BE2C (cell line): ENCODE measurements around the gene EYA2.

ENCODE experiments used
- DNase-seq: peaks from one replicate; pipeline ENCODE4 v3.0.0-alpha.2; 2020
- H3K27me3 ChIP-seq: fragments of 250-450 bp; sonication (Bioruptor Pico); 2 replicates; pipeline ENCODE4 v1.5.1; 2020; ENCODE audit warnings: mild to moderate bottlenecking
- H3K36me3 ChIP-seq: fragments of 250-450 bp; sonication (Bioruptor Pico); 2 replicates; pipeline ENCODE4 v1.5.1; 2020; ENCODE audit warnings: mild to moderate bottlenecking
- H3K4me1 ChIP-seq: fragments of 250-450 bp; sonication (Bioruptor Pico); 2 replicates; pipeline ENCODE4 v1.5.1; 2020
- H3K4me3 ChIP-seq: 2 replicates; pipeline ENCODE4 v1.5.1; 2011; ENCODE audit warnings: low read depth, low read length
- H3K9me3 ChIP-seq: fragments of 250-450 bp; sonication (Bioruptor Pico); 2 replicates; pipeline ENCODE4 v1.5.1; 2020
- TF ChIP-seq, protein P1 (sequence below): IDR thresholded peaks from 2 replicates; pipeline ENCODE4 v1.5.1; 2012; ENCODE audit warnings: mild to moderate bottlenecking, low read depth, low read length

EYA2 gene

DNA sequence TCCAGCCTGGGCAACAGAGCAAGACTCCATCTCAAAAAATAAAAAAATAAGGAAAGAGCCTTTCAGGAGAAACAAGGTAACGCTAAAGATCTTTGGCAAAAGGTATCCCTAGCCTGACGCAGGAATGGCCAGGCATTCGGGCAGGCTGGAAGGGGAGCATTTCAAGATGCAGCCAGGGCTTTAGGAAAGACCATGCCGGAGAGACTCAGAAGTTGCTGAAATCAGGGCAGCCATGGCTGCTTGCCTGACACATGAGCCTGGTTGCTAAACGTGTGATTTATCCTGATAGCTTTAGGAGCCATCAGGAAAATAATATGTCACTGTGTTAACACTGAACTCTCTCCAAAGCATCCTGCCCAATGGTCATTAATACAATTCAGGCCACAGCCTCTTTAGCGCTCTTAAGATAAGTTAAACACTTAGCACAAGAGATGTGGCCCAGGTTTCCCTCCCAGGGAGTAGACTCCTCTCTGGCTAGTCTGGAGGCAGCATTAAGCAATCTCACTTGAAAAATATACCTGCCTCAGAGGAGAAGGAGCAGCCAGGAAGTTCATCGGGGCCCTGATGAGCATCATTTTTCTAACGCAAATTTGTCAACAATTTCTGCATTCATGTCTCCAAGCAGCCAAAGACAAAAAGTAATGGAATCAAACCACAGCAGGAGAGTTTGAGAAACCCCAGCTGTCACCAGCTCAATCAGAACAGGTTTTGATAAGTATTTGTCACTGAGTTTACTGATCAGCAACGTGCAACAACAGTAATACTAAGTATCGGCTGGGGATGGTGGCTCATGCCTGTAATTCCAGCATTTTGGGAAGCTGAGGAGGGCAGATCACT, 261.9 kb downstream of the EYA2 start:
- TF ChIP-seq, protein P1, sequence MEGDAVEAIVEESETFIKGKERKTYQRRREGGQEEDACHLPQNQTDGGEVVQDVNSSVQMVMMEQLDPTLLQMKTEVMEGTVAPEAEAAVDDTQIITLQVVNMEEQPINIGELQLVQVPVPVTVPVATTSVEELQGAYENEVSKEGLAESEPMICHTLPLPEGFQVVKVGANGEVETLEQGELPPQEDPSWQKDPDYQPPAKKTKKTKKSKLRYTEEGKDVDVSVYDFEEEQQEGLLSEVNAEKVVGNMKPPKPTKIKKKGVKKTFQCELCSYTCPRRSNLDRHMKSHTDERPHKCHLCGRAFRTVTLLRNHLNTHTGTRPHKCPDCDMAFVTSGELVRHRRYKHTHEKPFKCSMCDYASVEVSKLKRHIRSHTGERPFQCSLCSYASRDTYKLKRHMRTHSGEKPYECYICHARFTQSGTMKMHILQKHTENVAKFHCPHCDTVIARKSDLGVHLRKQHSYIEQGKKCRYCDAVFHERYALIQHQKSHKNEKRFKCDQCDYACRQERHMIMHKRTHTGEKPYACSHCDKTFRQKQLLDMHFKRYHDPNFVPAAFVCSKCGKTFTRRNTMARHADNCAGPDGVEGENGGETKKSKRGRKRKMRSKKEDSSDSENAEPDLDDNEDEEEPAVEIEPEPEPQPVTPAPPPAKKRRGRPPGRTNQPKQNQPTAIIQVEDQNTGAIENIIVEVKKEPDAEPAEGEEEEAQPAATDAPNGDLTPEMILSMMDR = no peak
- H3K27me3 ChIP-seq = peaks cover 4% of the 10 kb centered on the region; the same call in 1 of the 2 replicates
- DNase-seq = no peak
- no peaks in the 10 kb centered on the region for H3K36me3 ChIP-seq
- H3K4me3 ChIP-seq = no peak overlapping the region
- no peaks in the 10 kb centered on the region for H3K4me1 ChIP-seq
- H3K9me3 ChIP-seq = no peaks in the 10 kb centered on the region

DNA sequence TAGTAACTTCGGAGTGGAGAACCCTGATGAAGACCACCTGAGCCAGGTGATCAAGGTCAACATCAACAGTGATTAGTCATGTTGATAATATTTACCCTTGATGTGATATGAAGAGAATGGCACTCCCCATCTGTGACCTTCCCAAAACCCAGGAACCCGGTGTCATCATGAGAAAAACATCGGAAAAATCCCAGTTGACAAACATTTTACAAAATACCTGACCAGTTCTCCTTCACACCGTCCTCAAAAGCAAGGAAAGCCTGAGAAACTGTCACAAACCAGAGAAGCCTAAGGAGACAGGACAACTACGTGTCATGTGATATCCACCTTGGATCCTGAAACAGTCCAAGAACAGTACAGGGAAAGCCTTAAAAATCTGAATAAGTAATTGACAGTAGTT, 264.5 kb downstream of the EYA2 start:
- H3K4me3 ChIP-seq = no peak overlapping the region
- no peaks in the 10 kb centered on the region for H3K4me1 ChIP-seq
- H3K27me3 ChIP-seq = peaks cover 4% of the 10 kb centered on the region; the same call in 1 of the 2 replicates
- H3K9me3 ChIP-seq = peaks cover 3% of the 10 kb centered on the region; the same call in 1 of the 2 replicates
- TF ChIP-seq, protein P1 = no peak
- H3K36me3 ChIP-seq = no peaks in the 10 kb centered on the region
- DNase-seq = no peak

DNA sequence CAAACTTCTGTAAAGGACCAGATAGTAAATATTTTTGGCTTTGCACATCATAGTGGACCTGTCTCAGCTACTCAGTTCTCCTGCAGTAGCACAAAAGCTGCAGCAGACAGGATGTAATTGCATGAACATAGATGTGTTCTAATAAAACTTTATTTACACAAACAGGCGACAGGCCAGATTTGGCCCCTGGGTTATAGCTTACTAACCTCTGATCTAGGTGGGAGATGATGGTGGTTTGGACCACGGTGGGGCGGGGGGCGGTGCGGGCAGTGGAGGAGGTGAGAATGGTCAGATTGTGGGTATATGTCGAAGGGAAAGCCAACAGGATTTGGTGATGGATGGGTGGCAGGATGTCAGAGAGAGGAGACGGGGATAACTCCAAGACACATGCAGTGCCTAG, 265.6 kb downstream of the EYA2 start:
- Histone ChIP-seq H3K27me3 (peaks cover 4% of the 10 kb centered on the region; the same call in 1 of the 2 replicates), H3K9me3 (peaks cover 3% of the 10 kb centered on the region; the same call in 1 of the 2 replicates), H3K4me3 (no peak overlapping the region), H3K36me3 (no peaks in the 10 kb centered on the region), H3K4me1 (no peaks in the 10 kb centered on the region)
- TF ChIP-seq, protein P1 = no peak
- no peak for DNase-seq

DNA sequence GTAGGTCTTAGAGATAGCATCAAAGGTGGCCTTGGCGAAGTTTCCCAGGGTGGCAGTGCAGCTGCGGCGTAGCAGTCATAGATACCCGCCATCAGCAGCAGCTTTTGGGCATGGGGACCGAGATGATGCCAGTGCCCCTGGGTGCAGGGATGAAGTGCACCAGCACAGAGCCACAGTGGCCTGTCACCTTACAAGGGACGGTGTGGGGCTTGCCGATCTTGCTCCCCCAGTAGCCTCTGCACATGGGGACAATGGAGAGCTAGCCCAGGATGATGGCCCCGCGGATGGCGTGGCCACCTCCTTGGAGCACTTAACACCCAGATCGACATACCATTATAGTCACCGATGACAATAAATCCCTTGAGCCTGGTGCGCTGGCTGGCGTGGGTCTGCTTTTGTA, 266.3 kb downstream of the EYA2 start:
- TF ChIP-seq, protein P1 = no peak
- Histone ChIP-seq H3K4me1 (no peaks in the 10 kb centered on the region), H3K27me3 (peaks cover 4% of the 10 kb centered on the region; the same call in 1 of the 2 replicates)

DNA sequence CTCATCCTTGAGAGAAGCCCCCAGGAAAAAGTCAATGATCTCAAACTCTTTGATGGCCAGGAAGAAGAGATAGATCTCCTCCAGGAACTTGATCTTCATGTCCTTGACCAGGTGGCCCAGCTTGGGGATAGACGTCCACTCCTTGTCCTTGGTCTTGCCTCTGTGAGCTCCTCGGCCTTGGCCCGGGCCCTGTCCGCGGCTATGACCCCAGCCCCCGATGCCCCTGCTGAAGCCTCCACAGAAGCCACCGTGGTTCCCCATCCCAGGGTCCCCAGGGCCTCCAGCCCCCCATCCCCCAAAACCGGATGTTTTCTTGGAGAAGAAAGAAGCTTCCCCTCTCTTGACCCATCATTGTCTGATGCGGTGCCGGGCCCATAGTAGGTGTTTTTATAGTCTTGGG, 266.8 kb downstream of the EYA2 start:
- no peaks in the 10 kb centered on the region for H3K36me3 ChIP-seq
- TF ChIP-seq, protein P1 = no peak
- no peak for DNase-seq
- no peak overlapping the region for H3K4me3 ChIP-seq
- peaks cover 3% of the 10 kb centered on the region; the same call in 1 of the 2 replicates for H3K9me3 ChIP-seq
- H3K4me1 ChIP-seq = no peaks in the 10 kb centered on the region
- peaks cover 4% of the 10 kb centered on the region; the same call in 1 of the 2 replicates for H3K27me3 ChIP-seq

More for the DNA sequence above, 266.3 kb downstream of the EYA2 start:
- H3K36me3 ChIP-seq = no peaks in the 10 kb centered on the region
- DNase-seq = no peak
- H3K4me3 ChIP-seq = no peak overlapping the region
- H3K9me3 ChIP-seq = peaks cover 3% of the 10 kb centered on the region; the same call in 1 of the 2 replicates

DNA sequence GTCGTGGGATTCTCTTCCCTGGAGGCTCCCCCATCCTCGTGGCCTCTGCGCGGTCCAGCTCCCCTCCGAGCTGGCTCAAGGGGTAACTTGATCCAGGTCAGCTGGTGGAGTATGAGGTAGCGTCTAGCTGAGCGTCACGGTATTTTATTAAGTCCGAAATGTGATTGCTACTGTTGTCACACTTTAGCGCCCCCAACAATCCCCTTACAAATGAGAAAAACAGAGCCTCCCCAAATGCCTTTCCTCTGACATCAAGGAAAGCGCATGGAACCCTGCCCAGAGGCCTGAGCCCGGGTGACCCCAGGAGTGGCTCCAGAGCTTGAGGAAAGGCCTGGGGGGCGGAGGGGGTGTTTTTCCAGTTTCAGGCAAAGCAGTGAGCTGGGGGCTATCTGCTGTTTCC, 269.5 kb downstream of the EYA2 start:
- DNase-seq = no peak
- TF ChIP-seq, protein P1 = no peak
- Histone ChIP-seq H3K4me1 (no peaks in the 10 kb centered on the region), H3K36me3 (no peaks in the 10 kb centered on the region), H3K9me3 (peaks cover 3% of the 10 kb centered on the region; the same call in 1 of the 2 replicates), H3K27me3 (no peaks in the 10 kb centered on the region), H3K4me3 (no peak overlapping the region)
